NB4 (cell line): ENCODE data around the gene LRIT2.

Source experiments
- CTCF ChIP-seq: IDR thresholded peaks from one replicate; pipeline ENCODE4 v1.5.1; 2012; ENCODE audit warnings: low read depth, low read length
- MYC ChIP-seq: IDR thresholded peaks from 2 replicates; pipeline ENCODE4 v1.6.1; 2011; ENCODE audit warnings: low read depth, low read length

- TF ChIP-seq CTCF, result no peak
- no peak for TF ChIP-seq MYC
Observed at GRCh38 chr10:84188815-84189214, 36.5 kb downstream of the LRIT2 start.
